ENCODE results near the gene DTL. TPM values are rescaled to one million over a fixed set of nuclear protein-coding genes. Genes with fewer than 3 reads are reported as not detected.

DTL gene
- total RNA-seq, 2 experiments from 2014 or later, result 61.7 to 64.4 TPM

- Histone ChIP-seq H3K36me3 (ENCODE audit: insufficient read depth, low read length) (no peaks in the 10 kb centered on the region), H3K9me3 (ENCODE audit: low read length) (no peaks in the 10 kb centered on the region), H3K9me2 (ENCODE audit: insufficient read depth, low read length) (no peaks in the 10 kb centered on the region), H2AFZ (ENCODE audit: low read length) (no peak overlapping the region), H3K79me2 (ENCODE audit: insufficient read depth, low read depth, low read length) (no peaks in the 10 kb centered on the region), H3K4me2 (ENCODE audit: low read length) (no peak overlapping the region), H4K20me1 (ENCODE audit: insufficient read depth, low read length) (no peaks in the 10 kb centered on the region), H3K4me3 (ENCODE audit: low read depth, low read length, poor library complexity, severe bottlenecking) (no peak overlapping the region), H3K4me1 (ENCODE audit: insufficient read depth, low read length, poor library complexity, severe bottlenecking) (no peaks in the 10 kb centered on the region), H3K27ac (ENCODE audit: low read depth, low read length, poor library complexity, severe bottlenecking) (no peak overlapping the region)
- no peak for DNase-seq (ENCODE audit: low spot score)
- no peak for TF ChIP-seq EZH2phosphoT487 (IDR thresholded peaks at IDR 0.05; ENCODE audit: borderline replicate concordance, low read depth, low read length)
- TF ChIP-seq, protein P1, sequence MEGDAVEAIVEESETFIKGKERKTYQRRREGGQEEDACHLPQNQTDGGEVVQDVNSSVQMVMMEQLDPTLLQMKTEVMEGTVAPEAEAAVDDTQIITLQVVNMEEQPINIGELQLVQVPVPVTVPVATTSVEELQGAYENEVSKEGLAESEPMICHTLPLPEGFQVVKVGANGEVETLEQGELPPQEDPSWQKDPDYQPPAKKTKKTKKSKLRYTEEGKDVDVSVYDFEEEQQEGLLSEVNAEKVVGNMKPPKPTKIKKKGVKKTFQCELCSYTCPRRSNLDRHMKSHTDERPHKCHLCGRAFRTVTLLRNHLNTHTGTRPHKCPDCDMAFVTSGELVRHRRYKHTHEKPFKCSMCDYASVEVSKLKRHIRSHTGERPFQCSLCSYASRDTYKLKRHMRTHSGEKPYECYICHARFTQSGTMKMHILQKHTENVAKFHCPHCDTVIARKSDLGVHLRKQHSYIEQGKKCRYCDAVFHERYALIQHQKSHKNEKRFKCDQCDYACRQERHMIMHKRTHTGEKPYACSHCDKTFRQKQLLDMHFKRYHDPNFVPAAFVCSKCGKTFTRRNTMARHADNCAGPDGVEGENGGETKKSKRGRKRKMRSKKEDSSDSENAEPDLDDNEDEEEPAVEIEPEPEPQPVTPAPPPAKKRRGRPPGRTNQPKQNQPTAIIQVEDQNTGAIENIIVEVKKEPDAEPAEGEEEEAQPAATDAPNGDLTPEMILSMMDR (conservative IDR thresholded peaks at IDR 0.05; ENCODE audit: low read length), result no peak
- CTCF ChIA-PET (ENCODE audit: unreplicated experiment), result no interaction called here
- intact Hi-C loops (cut with micrococcal nuclease; ENCODE audit: unreplicated experiment), result no loop called here
- BruUV-seq (replicated peaks), result no TSS peak
- POLR2A ChIA-PET, result no interaction called here
Observed at GRCh38 chr1:212153635-212154034, 118.1 kb downstream of the DTL start.

Small RNA genes within 50 kb of the gene (microRNA-seq; reads per million reads assigned to microRNA genes)
- gene MIR3122 (ENCODE audit: borderline replicate concordance), result not detected

Small RNA genes within 50 kb of the gene (small RNA-seq; reads per million reads assigned to genes)
- gene MIR3122 (not detected), gene RF00568 (not detected), gene RN7SKP98 (not detected)

Other genes with a start within 250 kb of the DTL start
- gene LPGAT1, start 205.0 kb upstream of the DTL start, total RNA-seq (2014; rRNA removed; shearing (Covaris generic)), result 14.1 and 18.7 TPM in 2 replicates
- 30.4 and 35.2 TPM in 2 replicates for gene LPGAT1, start 205.0 kb upstream of the DTL start, total RNA-seq (2022)
- gene INTS7, start 191 bp upstream of the DTL start, total RNA-seq (2014; rRNA removed; shearing (Covaris generic)), result 16.7 and 17.8 TPM in 2 replicates
- 25.5 and 25.8 TPM in 2 replicates for gene INTS7, start 191 bp upstream of the DTL start, total RNA-seq (2022)
- gene PPP2R5A, start 249.7 kb downstream of the DTL start, total RNA-seq (2014; rRNA removed; shearing (Covaris generic)), result 26.8 and 28.0 TPM in 2 replicates
- 36.0 and 37.7 TPM in 2 replicates for gene PPP2R5A, start 249.7 kb downstream of the DTL start, total RNA-seq (2022)

All from OCI-LY7 (cell line).